ENCODE results near the gene TEX19. TPM values are rescaled to one million over a fixed set of nuclear protein-coding genes. Genes with fewer than 3 reads are reported as not detected.
"Not testable (repeated sequence)": the region's sequence is repeated elsewhere in the genome, so short reads cannot be mapped to it uniquely, and the experiment has no call there.

The TEX19 gene
- total RNA-seq, 1 donor: not detected

GRCh38 chr17:82371333-82372248 lies 12.5 kb downstream of the TEX19 start, which contains the start of gene UTS2R:
UTS2R (plus strand) TSS chr17:82371765; CDS start chr17:82374325, 2,560 bp downstream.
- TF ChIP-seq, protein P1, sequence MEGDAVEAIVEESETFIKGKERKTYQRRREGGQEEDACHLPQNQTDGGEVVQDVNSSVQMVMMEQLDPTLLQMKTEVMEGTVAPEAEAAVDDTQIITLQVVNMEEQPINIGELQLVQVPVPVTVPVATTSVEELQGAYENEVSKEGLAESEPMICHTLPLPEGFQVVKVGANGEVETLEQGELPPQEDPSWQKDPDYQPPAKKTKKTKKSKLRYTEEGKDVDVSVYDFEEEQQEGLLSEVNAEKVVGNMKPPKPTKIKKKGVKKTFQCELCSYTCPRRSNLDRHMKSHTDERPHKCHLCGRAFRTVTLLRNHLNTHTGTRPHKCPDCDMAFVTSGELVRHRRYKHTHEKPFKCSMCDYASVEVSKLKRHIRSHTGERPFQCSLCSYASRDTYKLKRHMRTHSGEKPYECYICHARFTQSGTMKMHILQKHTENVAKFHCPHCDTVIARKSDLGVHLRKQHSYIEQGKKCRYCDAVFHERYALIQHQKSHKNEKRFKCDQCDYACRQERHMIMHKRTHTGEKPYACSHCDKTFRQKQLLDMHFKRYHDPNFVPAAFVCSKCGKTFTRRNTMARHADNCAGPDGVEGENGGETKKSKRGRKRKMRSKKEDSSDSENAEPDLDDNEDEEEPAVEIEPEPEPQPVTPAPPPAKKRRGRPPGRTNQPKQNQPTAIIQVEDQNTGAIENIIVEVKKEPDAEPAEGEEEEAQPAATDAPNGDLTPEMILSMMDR (IDR thresholded peaks at IDR 0.05; ENCODE audit: insufficient read depth, low read depth, low read length): no peak
- DNase-seq (ENCODE audit: low read depth): no peak
- H3K4me3 ChIP-seq (ENCODE audit: low read depth, low read length): peak within 1 kb of the TSS; percentile 30

GRCh38 chr17:82372249-82373071 lies 13.4 kb downstream of the TEX19 start:
- no peak for DNase-seq (ENCODE audit: low read depth)
- TF ChIP-seq, protein P1 (IDR thresholded peaks at IDR 0.05; ENCODE audit: insufficient read depth, low read depth, low read length): no peak
- H3K4me3 ChIP-seq (ENCODE audit: low read depth, low read length): no peak overlapping the region

GRCh38 chr17:82373072-82373452 lies 14.0 kb downstream of the TEX19 start:
- H3K4me3 ChIP-seq (ENCODE audit: low read depth, low read length): not testable (repeated sequence)

GRCh38 chr17:82373731-82374625 lies 14.9 kb downstream of the TEX19 start:
- no peak for DNase-seq (ENCODE audit: low read depth)
- TF ChIP-seq, protein P1 (IDR thresholded peaks at IDR 0.05; ENCODE audit: insufficient read depth, low read depth, low read length): no peak
- no peak overlapping the region for H3K4me3 ChIP-seq (ENCODE audit: low read depth, low read length)

More at GRCh38 chr17:82373072-82373452, 14.0 kb downstream of the TEX19 start:
- not testable (repeated sequence) for DNase-seq (ENCODE audit: low read depth)

DNA sequence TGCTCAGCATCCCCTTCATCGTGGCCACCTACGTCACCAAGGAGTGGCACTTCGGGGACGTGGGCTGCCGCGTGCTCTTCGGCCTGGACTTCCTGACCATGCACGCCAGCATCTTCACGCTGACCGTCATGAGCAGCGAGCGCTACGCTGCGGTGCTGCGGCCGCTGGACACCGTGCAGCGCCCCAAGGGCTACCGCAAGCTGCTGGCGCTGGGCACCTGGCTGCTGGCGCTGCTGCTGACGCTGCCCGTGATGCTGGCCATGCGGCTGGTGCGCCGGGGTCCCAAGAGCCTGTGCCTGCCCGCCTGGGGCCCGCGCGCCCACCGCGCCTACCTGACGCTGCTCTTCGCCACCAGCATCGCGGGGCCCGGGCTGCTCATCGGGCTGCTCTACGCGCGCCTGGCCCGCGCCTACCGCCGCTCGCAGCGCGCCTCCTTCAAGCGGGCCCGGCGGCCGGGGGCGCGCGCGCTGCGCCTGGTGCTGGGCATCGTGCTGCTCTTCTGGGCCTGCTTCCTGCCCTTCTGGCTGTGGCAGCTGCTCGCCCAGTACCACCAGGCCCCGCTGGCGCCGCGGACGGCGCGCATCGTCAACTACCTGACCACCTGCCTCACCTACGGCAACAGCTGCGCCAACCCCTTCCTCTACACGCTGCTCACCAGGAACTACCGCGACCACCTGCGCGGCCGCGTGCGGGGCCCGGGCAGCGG lies 15.7 kb downstream of the TEX19 start:
- no peak for DNase-seq (ENCODE audit: low read depth)
- TF ChIP-seq, protein P1 (IDR thresholded peaks at IDR 0.05; ENCODE audit: insufficient read depth, low read depth, low read length): no peak
- no peak overlapping the region for H3K4me3 ChIP-seq (ENCODE audit: low read depth, low read length)

- no peak for DNase-seq (ENCODE audit: low read depth)
- TF ChIP-seq, protein P1 (IDR thresholded peaks at IDR 0.05; ENCODE audit: insufficient read depth, low read depth, low read length): no peak
Observed at GRCh38 chr17:82375359-82376041, 16.5 kb downstream of the TEX19 start.

More at GRCh38 chr17:82375359-82376041, 16.5 kb downstream of the TEX19 start:
- H3K4me3 ChIP-seq (ENCODE audit: low read depth, low read length): no peak overlapping the region
